DOHH2 (cell line): ENCODE measurements around the gene ZNF211.

Experiments used
- CTCF ChIP-seq: fragments of 200-600 bp; sonication (generic); IDR thresholded peaks from one replicate; pipeline ENCODE4 v1.5.1; 2014; ENCODE audit warnings: antibody characterized with exemption, mild to moderate bottlenecking, low read depth, low read length; ENCODE audit not compliant: poor library complexity, severe bottlenecking
- EZH2phosphoT487 ChIP-seq: fragments of 200-600 bp; sonication (generic); IDR thresholded peaks from 2 replicates; pipeline ENCODE4 v1.6.1; 2017; ENCODE audit warnings: borderline replicate concordance, mild to moderate bottlenecking, antibody characterized with exemption, low read length, moderate library complexity, mixed read lengths

DNA sequence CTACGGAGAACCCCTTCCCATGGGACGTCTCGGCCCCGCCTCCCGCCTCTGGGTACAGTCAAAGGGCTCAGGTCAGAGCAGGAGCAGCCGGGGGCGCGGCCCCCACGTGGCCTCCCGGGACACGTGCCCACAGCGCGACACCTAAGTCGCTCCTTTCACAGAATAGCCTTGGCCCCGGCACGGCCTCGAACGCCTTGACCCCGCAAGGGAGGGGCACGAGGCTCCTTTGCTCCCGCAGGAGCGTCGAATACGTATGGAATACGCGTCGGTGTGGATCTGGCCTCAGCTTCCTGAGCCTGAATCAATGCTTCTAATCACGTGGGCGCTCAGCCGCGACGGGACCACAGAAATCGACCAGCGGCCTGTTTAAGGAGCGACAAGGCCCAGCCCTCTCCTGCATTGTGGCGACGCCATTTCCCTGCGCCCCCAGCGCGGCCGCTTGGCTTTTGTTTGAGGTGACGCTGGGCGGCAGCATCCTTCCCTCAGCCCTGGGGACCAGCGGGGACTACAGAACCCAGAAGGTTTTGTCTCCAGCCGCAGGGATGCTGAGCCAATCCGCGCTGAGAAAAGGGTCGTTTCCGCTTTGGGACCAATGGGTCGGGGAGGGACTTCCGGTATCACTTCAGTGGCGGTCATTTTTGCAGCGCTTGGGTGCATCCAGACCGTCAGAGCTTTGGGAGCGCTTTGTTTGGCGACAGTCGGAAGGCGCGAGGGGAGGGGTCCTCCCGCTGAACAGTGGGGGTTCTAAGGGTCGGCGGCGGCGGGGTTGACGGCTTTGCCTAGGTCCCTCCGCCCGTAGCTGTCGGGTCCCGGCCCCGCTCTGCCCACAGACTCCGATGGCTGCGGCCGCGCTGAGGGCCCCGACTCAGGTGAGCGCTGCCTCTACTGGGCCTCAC lies 49.2 kb upstream of the ZNF211 start, which contains the start of gene ZIK1:
- TF ChIP-seq CTCF, result no peak
- TF ChIP-seq EZH2phosphoT487, result no peak
